Adrenal gland (tissue), 5 donors: ENCODE data around the gene DGAT2.

ENCODE experiments used
- POLR2A ChIP-seq, 2 donors: fragments of 450-650 bp; IDR thresholded peaks; one replicate each; pipeline ENCODE4 v1.6.1; 2017; ENCODE audit warnings: antibody characterized with exemption in 2 of 2, mild to moderate bottlenecking in 2 of 2, moderate library complexity in 1 of 2
- TF ChIP-seq, protein P1 (sequence below), 6 experiments: fragments of 450-650 bp in 4 of 6; fragments of 200-600 bp in 2 of 6; sonication (generic) in 1 of 6; IDR thresholded peaks; 1 replicate in 5 of 6; 2 replicates in 1 of 6; pipeline versions ENCODE4 v1.5.1 to v1.8.0; 2016 to 2021; ENCODE audit warnings: antibody characterized with exemption in 6 of 6, mild to moderate bottlenecking in 2 of 6, moderate library complexity in 1 of 6
- donor health status: DM: no; HTN: no; CAD: no.

DNA sequence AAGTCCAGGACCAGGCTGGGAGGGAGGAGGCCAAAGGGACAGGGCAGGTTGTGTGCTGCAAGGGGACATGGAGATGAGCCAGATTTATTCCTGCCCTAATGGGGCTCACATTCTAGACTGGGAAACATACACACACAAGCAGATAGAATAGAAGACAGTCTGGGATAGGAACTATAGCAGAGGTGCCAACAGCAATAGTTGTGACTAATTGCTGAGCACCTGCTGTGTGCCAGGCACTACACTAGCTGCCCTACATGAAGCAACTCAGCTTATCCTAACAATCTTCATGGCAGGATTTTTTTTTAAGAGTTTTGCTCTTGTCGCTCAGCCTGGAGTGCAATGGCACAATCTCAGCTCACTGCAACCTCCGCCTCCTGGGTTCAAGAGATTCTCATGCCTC lies 39.6 kb upstream of the DGAT2 start:
- TF ChIP-seq, protein P1, sequence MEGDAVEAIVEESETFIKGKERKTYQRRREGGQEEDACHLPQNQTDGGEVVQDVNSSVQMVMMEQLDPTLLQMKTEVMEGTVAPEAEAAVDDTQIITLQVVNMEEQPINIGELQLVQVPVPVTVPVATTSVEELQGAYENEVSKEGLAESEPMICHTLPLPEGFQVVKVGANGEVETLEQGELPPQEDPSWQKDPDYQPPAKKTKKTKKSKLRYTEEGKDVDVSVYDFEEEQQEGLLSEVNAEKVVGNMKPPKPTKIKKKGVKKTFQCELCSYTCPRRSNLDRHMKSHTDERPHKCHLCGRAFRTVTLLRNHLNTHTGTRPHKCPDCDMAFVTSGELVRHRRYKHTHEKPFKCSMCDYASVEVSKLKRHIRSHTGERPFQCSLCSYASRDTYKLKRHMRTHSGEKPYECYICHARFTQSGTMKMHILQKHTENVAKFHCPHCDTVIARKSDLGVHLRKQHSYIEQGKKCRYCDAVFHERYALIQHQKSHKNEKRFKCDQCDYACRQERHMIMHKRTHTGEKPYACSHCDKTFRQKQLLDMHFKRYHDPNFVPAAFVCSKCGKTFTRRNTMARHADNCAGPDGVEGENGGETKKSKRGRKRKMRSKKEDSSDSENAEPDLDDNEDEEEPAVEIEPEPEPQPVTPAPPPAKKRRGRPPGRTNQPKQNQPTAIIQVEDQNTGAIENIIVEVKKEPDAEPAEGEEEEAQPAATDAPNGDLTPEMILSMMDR (IDR thresholded peaks at IDR 0.05): no peak
- TF ChIP-seq POLR2A (IDR thresholded peaks at IDR 0.05): no peak
